Stimulated activated CD8-positive, alpha-beta memory T cell treated with anti-CD3 and anti-CD28 coated beads, Interleukin-4, amount 100 ng/mL, for 1 hour (primary cell): Measurements from ENCODE around the gene RNF111.

Experiments
- DNase-seq, 2 donors: peaks; one replicate each; pipeline ENCODE4 v3.0.0-alpha.2; 2020; ENCODE audit warnings: low read depth in 2 of 2, low spot score in 1 of 2

RNF111 gene

GRCh38 chr15:58987491-58988005, at the start of gene RNF111:
TSS of gene RNF111 (plus strand) at chr15:58987663. CDS start at chr15:59030823, 43,160 bp downstream.
- DNase-seq, result peak; percentile 70 to 83

- DNase-seq, result no peak
These were observed 40.3 kb upstream of the RNF111 start for GRCh38 chr15:58947179-58947578.

- DNase-seq, result no peak
These were observed 36.0 kb upstream of the RNF111 start for GRCh38 chr15:58951388-58952007.

GRCh38 chr15:58952751-58953150, 34.7 kb upstream of the RNF111 start:
- no peak for DNase-seq

- DNase-seq, result peak; percentile 20 to 39
These were observed 30.1 kb upstream of the RNF111 start for GRCh38 chr15:58957101-58957973.

- DNase-seq, result no peak
These were observed 28.7 kb upstream of the RNF111 start for GRCh38 chr15:58958811-58959210.

GRCh38 chr15:58962136-58962535, 25.3 kb upstream of the RNF111 start:
- DNase-seq, result no peak

- no peak for DNase-seq
These were observed 24.5 kb upstream of the RNF111 start for GRCh38 chr15:58962662-58963565.

GRCh38 chr15:58966698-58967097, 20.8 kb upstream of the RNF111 start:
- DNase-seq, result no peak

GRCh38 chr15:58967479-58967878, 20.0 kb upstream of the RNF111 start:
- DNase-seq, result no peak

GRCh38 chr15:58977887-58978286, 9.6 kb upstream of the RNF111 start:
- no peak for DNase-seq

- no peak for DNase-seq
These were observed 7.0 kb upstream of the RNF111 start for GRCh38 chr15:58980351-58980939.

GRCh38 chr15:58981808-58982475, 5.5 kb upstream of the RNF111 start:
- no peak for DNase-seq

- DNase-seq, result no peak
These were observed 4.2 kb upstream of the RNF111 start for GRCh38 chr15:58983261-58983660.

GRCh38 chr15:58985443-58985842, 2.0 kb upstream of the RNF111 start:
- DNase-seq, result no peak

- no peak for DNase-seq
These were observed 427 bp upstream of the RNF111 start for GRCh38 chr15:58987036-58987435.

GRCh38 chr15:58988006-58988785, 733 bp downstream of the RNF111 start:
- DNase-seq, result peak; percentile 23 to 42

GRCh38 chr15:58992181-58992580, 4.7 kb downstream of the RNF111 start:
- no peak for DNase-seq

GRCh38 chr15:58994906-58995453, 7.5 kb downstream of the RNF111 start:
- no peak for DNase-seq
